Activated CD8-positive, alpha-beta memory T cell treated with anti-CD3 and anti-CD28 coated beads, Interleukin-2, amount 50 U/mL, for 1 hour (primary cell): ENCODE measurements around the gene SAMD1.
A peak's percentile ranks its signal among the peaks of the same experiment; 100 is the strongest.

Source experiments
- DNase-seq: peaks from one replicate; pipeline ENCODE4 v3.0.0-alpha.2; 2020; ENCODE audit errors: extremely low read depth

The SAMD1 gene

DNA sequence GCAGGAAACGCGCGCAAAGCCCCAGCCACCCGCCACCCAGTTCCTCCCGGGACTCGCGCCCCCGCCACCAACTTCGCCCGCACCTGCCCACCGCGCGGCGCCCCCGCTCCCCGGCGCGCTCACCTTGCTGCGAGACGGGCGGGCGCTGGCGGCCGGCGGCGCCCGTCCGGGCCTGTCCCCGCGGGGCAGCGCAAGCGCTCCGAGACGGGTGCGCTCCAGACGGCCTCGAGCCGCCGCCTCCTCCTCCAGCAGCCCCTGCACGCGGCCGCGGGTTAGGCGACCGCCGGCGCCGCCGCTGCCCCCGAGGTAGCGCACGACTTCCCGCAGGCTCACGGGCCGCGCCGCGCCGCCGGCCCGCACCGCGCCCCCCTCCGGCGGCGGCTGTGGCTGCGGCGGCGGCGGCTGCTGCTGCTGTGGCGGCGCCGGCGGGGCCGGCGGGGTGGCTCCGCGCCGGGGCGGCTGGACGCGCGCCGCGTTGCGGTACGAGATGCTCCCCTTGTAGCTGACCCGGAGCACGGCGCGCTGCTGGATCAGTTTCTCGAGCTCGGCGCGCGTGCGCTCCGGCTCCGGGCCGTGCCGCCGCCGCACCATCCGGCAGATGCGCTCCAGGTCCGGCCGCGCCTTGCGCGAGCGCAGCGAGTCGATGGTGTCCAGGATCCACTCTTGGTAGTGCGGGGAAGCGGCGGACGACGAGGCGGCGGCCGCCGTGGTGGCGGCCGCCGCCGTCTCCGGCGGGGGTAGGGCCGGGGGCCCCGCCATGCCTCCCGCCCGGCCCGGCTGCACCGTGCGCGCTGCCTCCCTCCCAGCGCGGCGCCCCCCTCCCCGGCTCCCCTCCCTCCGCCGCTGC lies 666 bp downstream of the SAMD1 start:
- no peak for DNase-seq

DNA sequence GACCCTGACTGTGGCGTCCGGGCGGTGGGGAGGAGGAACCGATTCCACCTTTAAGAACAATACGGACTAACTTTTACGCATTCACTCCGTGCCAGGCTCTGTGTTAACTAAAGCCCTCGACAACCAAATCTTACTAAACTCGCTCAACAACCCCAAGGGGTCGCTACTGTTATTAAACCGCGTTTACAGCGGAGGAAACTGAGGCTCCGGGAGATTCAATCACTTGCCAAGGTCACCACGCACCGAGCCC lies 1.2 kb downstream of the SAMD1 start:
- no peak for DNase-seq

DNA sequence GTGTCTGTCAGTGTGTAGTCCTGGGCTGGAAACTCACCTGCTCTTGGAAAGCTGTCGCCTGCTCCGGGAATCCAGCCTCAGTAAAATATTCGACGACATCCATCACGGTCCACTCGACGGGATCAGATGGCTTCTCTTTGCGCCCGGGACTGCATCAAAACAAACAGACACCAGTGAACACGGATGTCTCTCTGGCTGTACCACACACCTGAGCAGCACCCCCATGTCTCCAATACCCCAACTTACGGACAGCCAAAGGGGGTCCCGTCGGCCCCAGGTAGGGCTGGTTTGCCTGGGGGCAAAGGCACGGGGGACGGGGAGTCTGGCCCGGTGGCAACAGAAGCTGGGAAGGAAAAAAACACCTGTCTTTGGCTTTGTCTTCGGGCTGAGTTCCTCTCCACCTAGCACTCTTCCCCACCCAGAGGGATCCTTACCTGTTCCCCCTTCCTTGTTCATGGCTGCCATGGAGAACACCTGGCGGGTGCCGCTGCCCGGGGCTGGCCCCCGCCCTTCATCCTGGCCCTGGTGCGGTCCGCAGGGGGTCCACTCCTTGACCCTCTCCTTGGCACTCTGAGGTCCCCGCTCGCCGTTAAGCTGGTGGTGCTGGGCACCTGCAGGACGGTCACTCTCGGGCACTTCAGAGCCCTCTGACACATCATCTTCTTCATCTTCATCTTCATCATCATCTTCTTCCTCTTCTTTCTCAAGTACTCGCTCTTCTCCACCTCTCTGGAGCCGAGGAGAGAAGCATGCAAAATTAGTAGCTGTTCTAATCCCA lies 1.7 kb downstream of the SAMD1 start:
- no peak for DNase-seq

DNA sequence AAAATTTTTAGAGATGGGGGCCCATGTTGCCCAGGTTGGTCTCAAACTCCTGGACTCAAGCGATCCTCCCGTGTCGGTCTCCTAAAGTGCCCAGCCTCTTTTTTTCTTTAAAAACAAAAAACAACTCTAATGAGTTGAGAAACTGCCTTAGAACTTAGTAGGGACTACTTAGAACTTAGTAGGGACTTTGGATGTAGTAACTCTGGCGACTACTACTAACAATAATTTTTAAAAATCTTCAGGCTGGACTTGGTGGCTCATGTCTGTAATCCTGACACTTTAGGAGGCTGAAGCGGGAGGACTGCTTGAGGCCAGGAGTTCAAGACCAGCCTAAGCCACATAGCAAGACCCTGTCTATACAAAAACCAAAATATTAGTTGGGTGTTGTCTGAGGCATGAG lies 4.5 kb downstream of the SAMD1 start:
- DNase-seq: no peak

DNA sequence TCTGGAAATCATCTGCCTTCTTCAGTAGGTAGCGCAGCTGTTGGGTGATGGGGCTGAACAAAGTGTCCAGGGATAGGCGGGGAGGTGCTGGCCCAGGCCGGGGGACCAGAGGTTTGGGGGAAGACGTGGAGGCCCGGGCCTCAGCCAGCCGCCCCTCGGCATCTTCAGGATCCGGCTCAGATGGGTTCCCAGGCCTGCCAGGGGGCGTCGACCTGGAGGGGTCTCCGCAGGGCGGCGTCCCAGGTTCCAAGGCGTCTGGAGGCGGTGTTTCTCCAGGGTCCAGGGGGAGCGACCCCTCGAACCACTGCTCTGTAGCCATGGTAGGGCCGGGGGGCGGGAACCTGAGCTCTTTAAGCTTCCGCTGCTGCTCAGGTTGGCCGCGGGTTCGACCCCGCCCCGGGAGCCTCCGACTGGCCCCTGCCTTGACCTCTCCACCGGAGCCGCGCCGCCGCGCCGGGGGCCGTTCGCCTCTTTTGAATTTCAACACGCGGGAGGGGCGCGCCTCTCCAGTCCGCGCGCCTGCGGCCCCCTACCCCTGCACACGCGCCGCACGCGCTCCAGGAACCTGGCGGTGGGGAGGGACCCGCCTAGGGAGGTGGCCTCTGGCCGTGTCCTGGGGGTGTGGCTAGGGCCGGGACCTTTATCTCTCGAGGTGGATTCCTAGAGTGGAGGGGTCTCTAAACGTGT lies 5.1 kb downstream of the SAMD1 start, which contains the start of gene C19orf67:
C19orf67 (minus strand) TSS at position 475 of the 687 bp plus-strand sequence; CDS start at position 319, 156 bp downstream.
- no peak for DNase-seq

DNA sequence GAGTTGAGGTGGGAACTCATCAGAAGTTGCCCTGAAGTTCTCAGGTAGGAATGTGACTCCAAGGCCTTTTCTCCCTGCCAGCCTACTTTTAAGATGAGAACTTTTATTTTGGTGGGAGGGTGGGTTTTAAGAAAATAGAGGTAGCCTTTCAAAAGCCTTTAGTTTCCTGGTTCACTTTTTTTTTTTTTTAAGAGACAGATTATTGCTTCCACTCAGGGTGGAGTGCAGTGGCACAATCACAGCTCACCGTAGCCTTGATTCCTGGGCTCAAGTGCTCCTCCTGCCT lies 7.9 kb downstream of the SAMD1 start:
- no peak for DNase-seq

DNA sequence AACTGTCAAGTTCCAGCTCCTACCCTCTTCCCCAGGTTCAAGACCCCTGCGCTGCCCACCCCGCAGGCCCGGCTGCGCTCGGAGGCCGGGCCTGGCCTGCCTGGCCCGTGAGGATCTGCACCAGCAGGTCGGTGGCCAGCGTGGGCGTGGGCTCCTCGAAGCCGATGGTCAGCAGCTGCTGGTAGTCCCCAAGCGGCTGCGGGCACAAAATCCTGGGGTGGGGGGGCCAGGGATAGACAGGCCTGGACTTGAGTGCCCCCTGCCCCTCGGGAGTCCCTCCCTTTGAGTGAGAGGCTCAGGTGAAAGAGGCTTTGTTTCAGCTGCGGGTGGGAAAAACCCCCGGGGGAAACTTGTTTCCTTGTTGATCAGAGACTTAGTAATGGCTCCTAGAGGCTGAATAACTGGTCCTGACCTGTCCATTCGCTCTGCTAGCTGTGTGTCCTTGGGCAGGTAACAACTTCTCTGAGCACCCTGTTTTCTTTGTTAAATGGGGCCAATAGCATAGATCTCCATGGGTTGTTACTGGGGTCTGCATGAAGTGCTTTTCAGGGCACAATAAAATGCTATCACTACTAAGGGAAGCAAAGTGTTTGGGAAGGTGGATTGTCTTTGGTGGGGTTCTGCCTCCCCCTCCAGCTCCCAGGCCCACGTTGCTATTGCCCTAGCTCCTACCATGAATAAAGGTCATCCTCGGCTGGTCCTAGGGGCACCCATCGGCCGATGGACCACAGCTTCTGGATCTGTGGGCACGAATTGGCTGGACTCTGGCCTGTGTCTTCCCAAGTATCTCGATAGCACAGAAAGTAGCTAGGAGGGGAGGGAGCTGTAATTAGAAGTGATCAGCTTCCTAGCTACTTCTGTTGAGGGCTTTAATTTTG lies 8.5 kb downstream of the SAMD1 start:
- DNase-seq: no peak

DNA sequence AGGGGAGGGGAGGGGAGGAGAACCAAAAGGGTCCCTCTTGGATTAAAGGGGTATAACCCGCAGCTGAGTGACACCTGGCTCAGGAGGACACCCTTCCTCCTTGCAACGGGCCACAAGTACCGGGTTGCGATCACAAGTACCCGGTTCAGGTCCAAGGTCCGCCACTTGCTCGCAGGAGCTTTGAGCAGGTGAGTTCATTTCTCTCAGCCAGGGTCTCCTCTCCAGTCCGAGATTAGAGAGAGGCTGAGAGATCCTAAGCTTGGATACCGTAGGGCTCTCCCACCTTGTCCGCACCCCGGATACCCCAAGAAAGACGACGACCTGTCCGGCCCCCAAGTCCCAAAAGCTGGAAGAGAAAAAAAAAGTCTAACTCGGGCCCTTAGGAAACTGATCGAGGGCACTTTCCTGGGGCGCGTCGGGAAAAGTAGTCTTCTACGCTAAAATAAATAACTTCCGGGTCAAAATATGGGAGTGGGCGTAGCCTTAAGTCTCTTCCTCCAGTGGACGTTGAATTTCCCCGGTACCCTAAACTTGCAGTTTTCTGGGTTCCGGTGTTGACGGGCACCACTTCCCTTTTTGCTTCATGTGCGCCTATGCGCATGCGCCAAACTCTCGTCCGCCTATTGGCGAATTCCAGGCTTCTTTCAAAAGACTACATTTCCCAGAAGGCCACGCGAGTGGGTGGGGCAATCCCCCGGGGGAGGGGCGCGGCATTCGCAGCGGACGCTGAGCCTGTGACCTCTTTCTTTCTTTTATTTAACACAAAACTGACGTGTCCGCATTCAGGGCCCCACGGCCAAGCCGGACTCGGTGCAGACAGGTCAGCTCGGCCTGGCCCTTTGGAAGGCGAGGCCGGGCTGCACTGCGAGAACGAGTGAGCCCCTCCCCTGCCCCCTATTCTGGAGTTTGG lies 9.4 kb downstream of the SAMD1 start:
- DNase-seq: peak; percentile 98

DNA sequence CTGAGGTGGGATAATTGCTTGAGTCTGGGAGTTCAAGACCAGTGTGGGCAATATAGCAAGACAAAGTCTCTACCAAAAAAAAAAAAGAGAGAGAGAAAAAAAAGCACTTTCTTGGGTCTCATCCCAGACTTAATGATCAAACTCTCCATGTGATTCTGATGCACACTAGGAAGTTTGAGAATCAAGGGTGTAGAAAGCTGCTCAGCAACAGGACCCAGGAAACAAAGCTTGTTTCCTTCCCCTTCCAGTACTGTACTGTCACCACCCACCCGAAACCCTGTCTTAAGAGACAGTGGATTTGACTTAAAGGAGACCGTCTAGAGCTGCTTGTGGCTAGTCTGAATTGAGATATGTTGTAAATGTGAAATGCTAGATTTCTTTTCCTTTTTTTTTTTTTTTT lies 12.1 kb downstream of the SAMD1 start:
- no peak for DNase-seq

DNA sequence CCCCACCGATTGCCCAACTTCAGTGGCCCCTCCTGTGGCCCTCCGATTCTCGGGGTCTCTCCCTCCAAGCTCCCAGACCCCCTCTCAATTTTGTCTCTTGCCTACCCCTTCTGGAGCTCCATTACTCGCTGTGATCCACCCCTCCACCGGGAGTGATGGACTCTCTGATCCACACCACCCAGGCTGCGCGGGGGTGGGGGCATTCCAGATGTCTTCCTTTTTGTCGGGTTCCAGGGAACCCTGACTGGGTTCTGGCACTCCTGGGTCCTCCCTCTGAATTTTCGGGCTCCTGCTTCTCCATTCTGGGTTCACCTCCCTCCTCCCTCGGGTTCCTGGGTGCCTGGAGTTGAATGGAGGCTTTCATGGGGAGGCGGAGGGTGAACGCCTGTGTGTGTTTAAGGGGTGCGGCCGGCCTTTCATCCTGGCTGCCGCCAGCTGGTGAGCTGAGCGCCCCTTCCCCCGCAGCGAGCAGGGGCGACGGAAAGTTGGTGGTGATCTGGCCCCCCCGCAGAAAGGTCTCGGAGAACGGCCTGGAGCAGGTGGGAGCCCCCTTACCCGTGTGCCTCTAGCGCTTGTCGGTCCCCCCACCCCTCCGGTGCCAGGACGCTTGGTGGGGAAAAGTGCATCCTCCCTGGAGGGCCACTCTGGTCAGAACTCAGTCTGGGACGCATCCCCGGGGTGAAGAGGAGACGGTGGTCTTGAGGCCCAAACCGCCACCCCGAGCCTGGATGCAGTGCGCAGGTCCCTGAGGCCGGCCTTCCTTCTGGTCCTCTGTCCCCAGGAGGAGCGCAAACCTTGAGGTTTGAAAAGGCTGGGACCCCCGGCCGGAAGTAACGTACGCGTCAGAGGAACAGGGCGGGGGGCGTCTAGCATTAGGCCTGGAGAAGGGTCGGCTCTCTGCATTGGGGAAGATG lies 16.4 kb downstream of the SAMD1 start:
- no peak for DNase-seq

DNA sequence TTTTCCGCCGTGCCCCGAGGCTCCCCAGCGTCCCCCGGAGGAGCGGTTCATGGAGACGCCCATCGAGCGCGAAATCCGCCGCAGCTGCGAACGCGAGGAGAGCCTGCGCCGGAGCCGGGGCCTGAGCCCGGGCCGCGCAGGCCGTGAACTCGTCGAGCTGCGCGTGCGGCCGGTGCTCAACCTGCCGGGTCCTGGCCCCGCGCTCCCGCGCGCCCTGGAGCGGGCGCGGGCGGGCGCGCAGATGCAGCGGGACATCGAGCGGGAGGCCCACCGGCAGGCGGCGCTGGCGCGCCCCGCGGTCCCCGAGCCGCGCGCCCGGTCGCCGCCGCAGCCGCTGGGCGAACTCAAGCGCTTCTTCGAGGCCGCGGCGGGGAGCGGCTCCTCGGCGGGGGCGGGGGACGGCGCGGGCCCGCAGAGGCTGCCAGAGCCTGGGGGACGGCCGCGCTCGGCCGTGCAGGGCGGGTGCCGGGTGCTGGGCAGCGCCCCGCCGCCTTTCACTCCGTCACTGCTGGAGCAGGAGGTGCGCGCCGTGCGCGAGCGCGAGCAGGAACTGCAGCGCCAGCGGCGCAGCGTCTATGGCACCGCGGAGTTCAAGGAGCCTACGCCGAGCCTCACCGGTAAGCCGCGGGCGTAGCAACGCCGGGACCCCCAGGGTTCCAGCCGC lies 17.2 kb downstream of the SAMD1 start:
- no peak for DNase-seq

DNA sequence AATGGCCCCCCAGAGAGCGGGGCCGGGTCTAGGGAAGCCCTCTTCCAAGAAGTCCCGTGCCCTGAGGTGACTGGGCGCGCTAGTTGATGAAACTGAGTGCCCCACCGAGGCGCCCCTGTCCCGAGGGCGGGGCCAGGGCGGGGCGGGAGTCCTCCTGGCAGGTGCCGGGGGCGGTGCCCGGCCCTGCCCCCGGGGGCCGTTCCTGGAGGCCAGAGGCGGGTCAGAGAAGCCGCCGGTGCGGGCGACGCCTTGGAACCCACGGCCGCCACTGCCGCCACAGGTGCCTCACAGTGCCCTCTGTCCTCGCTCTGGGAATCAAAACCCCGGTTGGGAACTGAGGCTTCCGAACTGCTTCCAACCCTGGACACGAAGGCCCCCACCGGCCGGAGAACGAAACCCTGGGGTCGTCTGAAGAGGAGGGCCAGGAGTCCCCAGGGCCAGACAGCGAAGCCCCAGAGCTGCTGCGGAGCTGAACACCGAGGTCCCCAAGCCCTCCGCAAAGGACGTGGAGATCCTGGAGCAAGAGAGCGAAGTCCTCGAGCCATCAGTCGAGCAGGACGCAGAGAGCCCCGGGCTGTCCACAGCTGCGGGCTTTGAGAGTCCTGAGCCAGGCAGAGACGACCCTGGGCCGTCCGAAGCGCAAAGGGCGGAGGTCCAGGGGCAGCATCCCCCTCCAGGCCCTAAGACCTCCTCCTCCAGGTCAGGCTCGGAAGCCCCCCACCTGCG lies 17.9 kb downstream of the SAMD1 start, which contains the start of gene MISP3:
MISP3 (plus strand) TSS at position 252 of the 726 bp plus-strand sequence. CDS start 524 bp downstream, outside the sequence.
- DNase-seq: no peak

DNA sequence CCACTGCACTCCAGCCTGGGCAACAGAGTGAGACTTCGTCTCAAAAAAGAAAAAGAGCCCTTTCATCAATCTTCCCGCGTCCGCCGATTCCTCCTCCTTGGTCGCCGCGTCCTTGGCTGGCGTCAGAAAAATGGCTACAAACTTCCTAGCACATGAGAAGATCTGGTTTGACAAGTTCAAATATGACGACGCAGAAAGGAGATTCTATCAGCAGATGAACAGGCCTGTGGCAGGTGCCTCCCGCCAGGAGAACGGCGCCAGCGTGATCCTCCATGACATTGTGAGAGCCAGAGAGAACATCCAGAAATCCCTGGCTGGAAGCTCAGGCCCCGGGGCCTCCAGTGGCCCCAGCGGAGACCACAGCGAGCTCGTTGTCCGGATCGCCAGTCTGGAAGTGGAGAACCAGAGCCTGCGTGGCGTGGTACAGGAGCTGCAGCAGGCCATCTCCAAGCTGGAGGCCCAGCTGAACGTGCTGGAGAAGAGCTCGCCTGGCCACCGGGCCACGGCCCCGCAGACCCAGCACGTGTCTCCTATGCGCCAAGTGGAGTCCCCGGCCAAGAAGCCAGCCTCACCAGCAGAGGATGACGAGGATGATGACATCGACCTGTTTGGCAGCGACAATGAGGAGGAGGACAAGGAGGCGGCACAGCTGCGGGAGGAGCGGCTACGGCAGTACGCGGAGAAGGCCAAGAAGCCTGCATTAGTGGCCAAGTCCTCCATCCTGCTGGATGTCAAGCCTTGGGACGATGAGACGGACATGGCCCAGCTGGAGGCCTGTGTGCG lies 20.1 kb downstream of the SAMD1 start:
- no peak for DNase-seq

DNA sequence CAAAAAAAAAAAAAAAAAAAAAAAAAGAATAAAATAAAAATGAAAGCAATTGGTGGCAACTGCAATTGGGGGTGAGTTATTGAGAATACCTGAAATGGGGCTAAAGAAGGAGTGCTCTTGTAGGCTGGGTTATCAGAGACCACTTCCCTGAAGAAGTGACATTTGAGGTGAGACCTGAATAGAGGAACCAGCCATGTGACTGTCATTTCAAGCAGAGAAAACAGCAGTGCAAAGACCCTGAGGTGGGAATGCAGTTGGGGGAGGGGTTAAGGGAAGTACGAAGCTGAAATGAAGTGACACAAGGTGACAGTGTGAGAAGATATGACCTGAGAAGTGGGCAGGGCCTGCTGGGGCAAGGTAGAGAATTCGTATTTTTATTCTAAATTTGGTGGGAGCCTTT lies 24.4 kb downstream of the SAMD1 start:
- DNase-seq: no peak

DNA sequence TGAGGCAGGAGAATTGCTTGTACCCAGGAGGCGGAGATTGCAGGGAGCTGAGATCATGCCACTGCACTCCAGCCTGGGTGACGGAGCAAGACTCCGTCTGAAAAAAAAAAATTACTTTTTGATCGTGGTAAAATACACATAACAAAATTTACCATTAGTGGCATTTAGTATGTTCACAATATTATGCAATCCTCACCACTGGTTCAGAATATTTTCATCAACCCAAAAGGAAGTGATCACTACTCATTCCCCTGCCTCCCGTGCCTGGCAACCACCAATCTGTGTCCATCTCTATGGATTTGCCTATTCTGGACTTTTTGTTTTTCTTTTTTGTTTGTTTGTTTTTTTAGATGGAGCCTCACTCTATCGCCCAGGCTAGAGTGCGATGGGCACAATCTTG lies 27.4 kb downstream of the SAMD1 start:
- no peak for DNase-seq

DNA sequence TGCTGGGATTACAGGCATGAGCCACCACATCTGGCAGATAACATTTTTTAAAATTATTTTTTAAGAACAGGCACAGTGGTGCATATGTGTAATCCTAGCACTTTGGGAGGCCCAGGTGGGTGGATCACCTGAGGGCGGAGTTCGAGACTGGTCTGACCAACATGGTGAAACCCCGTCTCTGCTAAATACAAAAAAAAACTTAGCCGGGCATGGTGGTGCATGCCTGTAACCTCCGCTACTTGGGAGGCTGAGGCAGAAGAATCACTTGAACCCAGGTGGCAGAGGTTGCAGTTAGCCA lies 28.0 kb downstream of the SAMD1 start:
- no peak for DNase-seq

DNA sequence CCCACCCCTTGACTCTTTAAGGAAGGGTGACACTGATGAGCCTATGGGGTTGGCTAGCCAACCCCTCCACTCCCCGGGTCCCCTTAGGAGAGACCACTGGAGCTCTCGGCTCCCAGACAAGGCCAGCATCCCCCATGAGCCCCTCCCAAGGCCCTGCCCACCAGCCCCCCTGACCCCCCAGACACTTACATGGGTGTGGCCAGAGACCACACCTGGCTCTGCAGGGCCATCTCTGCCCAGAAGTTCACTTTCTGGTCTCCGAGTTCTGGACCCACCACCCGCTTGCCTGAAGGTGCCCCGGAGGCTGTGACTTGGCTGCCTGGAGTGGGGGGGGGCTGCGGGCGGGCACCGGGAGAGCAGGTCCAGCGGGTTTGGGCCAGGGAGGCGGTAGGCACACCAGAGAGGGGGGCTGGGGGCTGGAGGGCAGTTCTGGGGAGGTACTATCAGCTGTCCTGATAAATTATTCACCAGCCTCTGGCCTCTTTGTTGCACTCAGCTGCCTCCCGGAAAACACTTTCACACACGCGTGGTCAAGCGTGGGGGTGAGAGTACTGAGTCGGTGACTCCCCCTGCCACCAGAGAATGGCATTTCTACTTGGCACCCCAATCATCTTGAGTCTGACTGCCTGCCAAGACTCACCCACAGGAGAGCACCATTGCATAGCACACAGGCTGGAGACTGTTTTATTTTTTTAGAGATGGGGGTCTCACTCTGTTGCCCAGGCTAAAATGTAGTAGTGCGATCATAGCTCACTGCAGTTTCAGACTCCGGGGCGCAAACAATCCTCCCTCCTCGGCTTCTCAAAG lies 28.6 kb downstream of the SAMD1 start, which contains the start of gene PALM3:
PALM3 (minus strand) TSS at position 326 of the 807 bp plus-strand sequence; CDS start at position 230, 96 bp downstream.
- no peak for DNase-seq
